Measurements from ENCODE around the gene HSDL1. TPM values are rescaled to one million over a fixed set of nuclear protein-coding genes. Genes with fewer than 3 reads are reported as not detected.

The HSDL1 gene
- total RNA-seq, 2 donors from 2014 or later: 6.3 to 8.0 TPM

- H3K4me3 ChIP-seq: no peak overlapping the region
- intact Hi-C loops (cut with DNase I): loop anchor here (5.0 to 10.0 kb wide), 2 partner anchors 36 to 99 kb away; partner anchors contain the start of genes DNAAF1 and HSDL1
- whole genome bisulfite sequencing, 2 donors: 84 to 90% methylated on average over 5 of the region's 5 CpGs
- TF ChIP-seq POLR2A (IDR thresholded peaks at IDR 0.05) (no peak), CTCF (IDR thresholded peaks at IDR 0.05) (no peak)
- H3K4me1 ChIP-seq: peaks cover 34% of the 10 kb centered on the region
- DNase-seq (no peak), ATAC-seq (no peak)
- peaks cover 0 to 20% of the 10 kb centered on the region in 2 donors for H3K36me3 ChIP-seq (replicated peaks in 1 of 2; ENCODE audit: insufficient read depth in 1 of 2, low read depth in 2 of 2)
- H3K9me3 ChIP-seq: no peaks in the 10 kb centered on the region
- no peaks in the 10 kb centered on the region for H3K27me3 ChIP-seq
- peak overlapping the region in 1 of 4 donors; percentile 20 for H3K27ac ChIP-seq
Measured at GRCh38 chr16:84183572-84183875, 38.5 kb upstream of the HSDL1 start.

GRCh38 chr16:84182680-84183571 is 37.9 kb upstream of the HSDL1 start:
- no peak overlapping the region for H3K4me3 ChIP-seq

GRCh38 chr16:84182104-84182503 is 37.1 kb upstream of the HSDL1 start:
- intact Hi-C loops (cut with DNase I): loop anchor here (5.0 to 10.0 kb wide), 2 partner anchors 35 to 97 kb away; partner anchors contain the start of genes DNAAF1 and HSDL1
- H3K4me3 ChIP-seq: no peak overlapping the region
- no peak overlapping the region for H3K27ac ChIP-seq
- H3K36me3 ChIP-seq (replicated peaks in 1 of 2; ENCODE audit: insufficient read depth in 1 of 2, low read depth in 2 of 2): peaks cover 0 to 21% of the 10 kb centered on the region in 2 donors
- H3K4me1 ChIP-seq: peaks cover 34% of the 10 kb centered on the region
- TF ChIP-seq CTCF (IDR thresholded peaks at IDR 0.05) (no peak), POLR2A (IDR thresholded peaks at IDR 0.05) (no peak)
- no peaks in the 10 kb centered on the region for H3K27me3 ChIP-seq
- 95 to 97% methylated on average over 10 to 17 of the region's 18 CpGs for WGBS, 2 donors
- DNase-seq (no peak), ATAC-seq (no peak)
- H3K9me3 ChIP-seq: no peaks in the 10 kb centered on the region

More at GRCh38 chr16:84182680-84183571, 37.9 kb upstream of the HSDL1 start:
- H3K27me3 ChIP-seq: no peaks in the 10 kb centered on the region
- intact Hi-C loops (cut with DNase I): loop anchor here (5.0 to 10.0 kb wide), 2 partner anchors 36 to 98 kb away; partner anchors contain the start of genes DNAAF1 and HSDL1
- no peak for TF ChIP-seq CTCF (IDR thresholded peaks at IDR 0.05)
- TF ChIP-seq POLR2A (IDR thresholded peaks at IDR 0.05): no peak
- H3K27ac ChIP-seq: peak overlapping the region in 1 of 4 donors; percentile 20
- DNase-seq (no peak), ATAC-seq (no peak)
- peaks cover 0 to 21% of the 10 kb centered on the region in 2 donors for H3K36me3 ChIP-seq (replicated peaks in 1 of 2; ENCODE audit: insufficient read depth in 1 of 2, low read depth in 2 of 2)
- 91 to 94% methylated on average over 13 to 26 of the region's 26 CpGs for WGBS, 2 donors
- peaks cover 34% of the 10 kb centered on the region for H3K4me1 ChIP-seq
- no peaks in the 10 kb centered on the region for H3K9me3 ChIP-seq

- TF ChIP-seq CTCF (IDR thresholded peaks at IDR 0.05) (no peak), POLR2A (IDR thresholded peaks at IDR 0.05) (no peak)
- ATAC-seq (no peak), DNase-seq (no peak)
- intact Hi-C loops (cut with DNase I): loop anchor here (5.0 to 10.0 kb wide), 2 partner anchors 34 to 97 kb away; partner anchors contain the start of genes DNAAF1 and HSDL1
- Histone ChIP-seq H3K4me1 (peaks cover 41% of the 10 kb centered on the region), H3K27me3 (no peaks in the 10 kb centered on the region), H3K4me3 (no peak overlapping the region), H3K36me3 (replicated peaks in 1 of 2; ENCODE audit: insufficient read depth in 1 of 2, low read depth in 2 of 2) (peaks cover 0 to 21% of the 10 kb centered on the region in 2 donors), H3K9me3 (no peaks in the 10 kb centered on the region), H3K27ac (no peak overlapping the region)
- 90 to 91% methylated on average over 21 to 36 of the region's 41 CpGs for WGBS, 2 donors
Measured at GRCh38 chr16:84181144-84181915, 36.4 kb upstream of the HSDL1 start.

Data from body of pancreas (tissue), 4 donors.